Esophagus muscularis mucosa (tissue), 4 donors: ENCODE data around the gene KRT9.

Experiments used
- EP300 ChIP-seq: sonication (generic); formaldehyde crosslinking; IDR thresholded peaks from one replicate; pipeline ENCODE4 v1.6.1; 2017; ENCODE audit warnings: antibody characterized with exemption
- POLR2A ChIP-seq: fragments of 450-650 bp; IDR thresholded peaks from one replicate; pipeline ENCODE4 v1.6.1; 2017; ENCODE audit warnings: antibody characterized with exemption, moderate library complexity, mild to moderate bottlenecking, low read depth
- POLR2AphosphoS5 ChIP-seq, 2 donors: sonication (generic); formaldehyde crosslinking; IDR thresholded peaks; one replicate each; pipeline ENCODE4 v1.6.1; 2017; ENCODE audit warnings: antibody characterized with exemption in 2 of 2
- TF ChIP-seq, protein P1 (sequence below), 3 experiments: fragments of 200-600 bp in 2 of 3; fragments of 450-650 bp in 1 of 3; sonication (generic) in 2 of 3; IDR thresholded peaks; one replicate each; pipeline ENCODE4 v1.5.1; 2017 to 2019; ENCODE audit warnings: antibody characterized with exemption in 3 of 3, mild to moderate bottlenecking in 2 of 3, moderate library complexity in 1 of 3

DNA sequence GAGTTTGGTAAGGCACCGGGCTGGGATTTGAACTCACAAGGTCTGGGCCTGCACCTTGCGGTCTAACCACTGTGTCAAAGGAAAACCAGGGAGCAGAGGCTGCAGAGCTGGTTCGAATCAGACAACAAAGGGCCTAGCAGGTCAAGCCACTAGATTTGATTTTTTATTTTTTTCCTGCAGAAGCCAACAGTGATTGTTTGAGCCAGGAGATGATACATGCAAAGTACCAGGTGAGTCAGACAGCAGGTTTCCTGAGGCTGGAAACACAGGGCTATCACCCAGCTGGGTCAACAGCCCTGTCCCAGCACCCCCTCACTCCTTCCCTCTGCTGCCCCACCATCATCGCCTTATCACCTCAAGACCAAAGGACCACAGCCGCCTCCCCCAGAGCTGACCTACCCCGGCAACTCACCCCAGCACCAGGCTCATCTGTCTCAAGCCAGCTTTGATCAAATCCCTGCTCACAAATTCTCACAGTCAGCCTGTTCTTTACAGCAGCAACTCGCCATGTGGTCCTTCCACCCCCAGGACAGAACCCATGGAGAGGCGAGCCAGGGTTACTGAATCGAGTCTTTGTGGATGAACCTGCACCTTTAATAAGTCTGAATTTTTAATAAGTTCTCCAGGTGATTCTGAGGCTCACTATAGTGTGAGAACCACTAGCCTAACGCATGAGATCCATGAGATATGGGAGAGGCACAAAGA lies 30.8 kb downstream of the KRT9 start:
- TF ChIP-seq POLR2A (no peak), POLR2AphosphoS5 (IDR thresholded peaks at IDR 0.05) (no peak), EP300 (no peak)
- TF ChIP-seq, protein P1, sequence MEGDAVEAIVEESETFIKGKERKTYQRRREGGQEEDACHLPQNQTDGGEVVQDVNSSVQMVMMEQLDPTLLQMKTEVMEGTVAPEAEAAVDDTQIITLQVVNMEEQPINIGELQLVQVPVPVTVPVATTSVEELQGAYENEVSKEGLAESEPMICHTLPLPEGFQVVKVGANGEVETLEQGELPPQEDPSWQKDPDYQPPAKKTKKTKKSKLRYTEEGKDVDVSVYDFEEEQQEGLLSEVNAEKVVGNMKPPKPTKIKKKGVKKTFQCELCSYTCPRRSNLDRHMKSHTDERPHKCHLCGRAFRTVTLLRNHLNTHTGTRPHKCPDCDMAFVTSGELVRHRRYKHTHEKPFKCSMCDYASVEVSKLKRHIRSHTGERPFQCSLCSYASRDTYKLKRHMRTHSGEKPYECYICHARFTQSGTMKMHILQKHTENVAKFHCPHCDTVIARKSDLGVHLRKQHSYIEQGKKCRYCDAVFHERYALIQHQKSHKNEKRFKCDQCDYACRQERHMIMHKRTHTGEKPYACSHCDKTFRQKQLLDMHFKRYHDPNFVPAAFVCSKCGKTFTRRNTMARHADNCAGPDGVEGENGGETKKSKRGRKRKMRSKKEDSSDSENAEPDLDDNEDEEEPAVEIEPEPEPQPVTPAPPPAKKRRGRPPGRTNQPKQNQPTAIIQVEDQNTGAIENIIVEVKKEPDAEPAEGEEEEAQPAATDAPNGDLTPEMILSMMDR (IDR thresholded peaks at IDR 0.05): no peak
